Activated CD4-positive, alpha-beta T cell treated with anti-CD3 and anti-CD28 coated beads, Interleukin-2, amount 50 U/mL, for 24 hours (primary cell): ENCODE results near the gene CACTIN.
"Not testable (repeated sequence)": the region's sequence is repeated elsewhere in the genome, so short reads cannot be mapped to it uniquely, and the experiment has no call there.

Source experiments
- DNase-seq, 2 donors: peaks; one replicate each; pipeline ENCODE4 v3.0.0-alpha.2; 2020; ENCODE audit warnings: low read depth in 1 of 2, low spot score in 1 of 2

CACTIN gene

GRCh38 chr19:3590991-3591659 lies 35.5 kb downstream of the CACTIN start:
- DNase-seq: no peak

- no peak for DNase-seq
Observed at GRCh38 chr19:3589949-3590348, 36.6 kb downstream of the CACTIN start.

GRCh38 chr19:3589439-3589838 lies 37.2 kb downstream of the CACTIN start:
- no peak for DNase-seq

- no peak for DNase-seq
Observed at GRCh38 chr19:3586707-3587346, 39.8 kb downstream of the CACTIN start.

GRCh38 chr19:3586127-3586626 lies 40.4 kb downstream of the CACTIN start:
- DNase-seq: no peak

- no peak for DNase-seq
Observed at GRCh38 chr19:3585301-3586126, 41.1 kb downstream of the CACTIN start, which contains the start of gene GIPC3. Gene GIPC3, plus strand, starts transcription at chr19:3585478. Its CDS starts 120 bp downstream, at chr19:3585598.

- not testable (repeated sequence) for DNase-seq
Observed at GRCh38 chr19:3584036-3584802, 42.4 kb downstream of the CACTIN start.

GRCh38 chr19:3581792-3582191 lies 44.8 kb downstream of the CACTIN start:
- not testable (repeated sequence) for DNase-seq

- DNase-seq: no peak
Observed at GRCh38 chr19:3580156-3580934, 46.2 kb downstream of the CACTIN start.

GRCh38 chr19:3578390-3578789 lies 48.2 kb downstream of the CACTIN start:
- DNase-seq: no peak

GRCh38 chr19:3577723-3578344 lies 48.8 kb downstream of the CACTIN start:
- no peak for DNase-seq

GRCh38 chr19:3576696-3577443 lies 49.7 kb downstream of the CACTIN start:
- no peak for DNase-seq

- no peak for DNase-seq
Observed at GRCh38 chr19:3575949-3576673, 50.5 kb downstream of the CACTIN start.

- no peak for DNase-seq
Observed at GRCh38 chr19:3575260-3575741, 51.3 kb downstream of the CACTIN start.

GRCh38 chr19:3573858-3574637 lies 52.5 kb downstream of the CACTIN start:
- peak; percentile 64 to 67 for DNase-seq

GRCh38 chr19:3573162-3573857 lies 53.3 kb downstream of the CACTIN start:
- DNase-seq: no peak

GRCh38 chr19:3572855-3573161 lies 53.8 kb downstream of the CACTIN start, which contains the start of gene HMG20B:
Gene HMG20B, plus strand, starts transcription at chr19:3572944. Its CDS starts 366 bp downstream, at chr19:3573310.
- no peak for DNase-seq
